Endothelial cell of umbilical vein (primary cell): ENCODE data around the gene CRTC2. TPM values are rescaled to one million over a fixed set of nuclear protein-coding genes. Genes with fewer than 3 reads are reported as not detected.

Experiments
- BruUV-seq: library from RNA; stranded (reverse); fragments of 400-500 nt; replicated peaks from 2 replicates; lab custom pipeline; 2021; lab: Mats Ljungman, UMichigan
- CTCF ChIA-PET: fragments of 300-600, 350-600 bp; sonication (Branson Sonifier 250); formaldehyde crosslinking; loops from one replicate; lab custom pipeline; 2021; ENCODE audit warnings: antibody characterized with exemption, inconsistent platforms; lab: Charles Lee
- POLR2A ChIA-PET: fragments of 300-600, 350-600 bp; sonication (Branson Sonifier 250); formaldehyde crosslinking; loops from one replicate; lab custom pipeline; 2021; ENCODE audit warnings: antibody characterized with exemption, inconsistent platforms; lab: Charles Lee
- DNase-seq: peaks from one replicate; pipeline ENCODE4 v3.0.0-alpha.2; 2011; ENCODE audit warnings: low read depth, low spot score
- FAIRE-seq: peaks from 2 replicates; lab custom pipeline; 2011; peaks lifted over from hg19 to GRCh38; lab: Jason Lieb, UNC
- H2AFZ ChIP-seq: 2 replicates; pipeline ENCODE4 v1.6.0; 2012; ENCODE audit warnings: low read depth, low read length, control low read depth, inconsistent platforms
- H3K27ac ChIP-seq: 2 replicates; pipeline ENCODE4 v1.5.1; 2011; ENCODE audit warnings: low read depth, mild to moderate bottlenecking, control low read depth, low read length, moderate library complexity; ENCODE audit not compliant: insufficient read depth
- H3K27me3 ChIP-seq, 2 experiments: 2 replicates each; pipeline versions ENCODE4 v1.6.0 to v1.6.1; 2011; ENCODE audit warnings: low read length in 2 of 2, mixed read lengths in 1 of 2; ENCODE audit not compliant: control insufficient read depth in 2 of 2, insufficient read depth in 2 of 2
- H3K36me3 ChIP-seq, 2 experiments: 2 replicates in 1 of 2; 3 replicates in 1 of 2; pipeline ENCODE4 v1.5.1; 2011; ENCODE audit warnings: low read length in 2 of 2, mild to moderate bottlenecking in 1 of 2, moderate library complexity in 1 of 2; ENCODE audit not compliant: control insufficient read depth in 2 of 2, insufficient read depth in 2 of 2; ENCODE audit errors: extremely low read depth in 1 of 2
- H3K4me1 ChIP-seq: 3 replicates; pipeline ENCODE4 v1.5.1; 2011; ENCODE audit warnings: mild to moderate bottlenecking, low read length; ENCODE audit not compliant: control insufficient read depth, insufficient read depth; ENCODE audit errors: extremely low read depth
- H3K4me2 ChIP-seq: 2 replicates; pipeline ENCODE4 v1.6.1; 2011; ENCODE audit warnings: low read length, control low read depth, mixed read lengths; ENCODE audit not compliant: insufficient read depth
- H3K4me3 ChIP-seq, 3 experiments: fragments of 200-600 bp in 1 of 3; sonication (generic), shearing (Covaris generic) in 1 of 3; replicated peaks in 1 of 3; 2 replicates each; pipeline ENCODE4 v1.5.1; 2011 to 2016; ENCODE audit warnings: control low read depth in 3 of 3, low read length in 3 of 3, mild to moderate bottlenecking in 2 of 3, inconsistent platforms in 1 of 3, low read depth in 1 of 3, moderate library complexity in 1 of 3; ENCODE audit not compliant: insufficient read depth in 1 of 3
- H3K79me2 ChIP-seq: 2 replicates; pipeline ENCODE4 v1.6.0; 2012; ENCODE audit warnings: low read length, inconsistent platforms; ENCODE audit not compliant: control insufficient read depth, insufficient read depth
- H3K9ac ChIP-seq: replicated peaks from 2 replicates; pipeline ENCODE3; 2011; ENCODE audit warnings: low read length, control low read depth; ENCODE audit not compliant: insufficient read depth; ENCODE audit errors: extremely low read depth
- H3K9me1 ChIP-seq: replicated peaks from 3 replicates; pipeline ENCODE4 v1.6.0; 2011; ENCODE audit warnings: mild to moderate bottlenecking, low read length; ENCODE audit not compliant: control insufficient read depth, insufficient read depth; ENCODE audit errors: extremely low read depth
- H3K9me3 ChIP-seq: replicated peaks from 2 replicates; pipeline ENCODE4 v1.5.1; 2012; ENCODE audit warnings: low read length, inconsistent platforms; ENCODE audit not compliant: control insufficient read depth, insufficient read depth
- H4K20me1 ChIP-seq: replicated peaks from 2 replicates; pipeline ENCODE3; 2011; ENCODE audit warnings: mild to moderate bottlenecking, low read length; ENCODE audit not compliant: control insufficient read depth, insufficient read depth; ENCODE audit errors: extremely low read depth
- EZH2 ChIP-seq: IDR thresholded peaks from 2 replicates; pipeline ENCODE4 v1.6.1; 2012; ENCODE audit warnings: borderline replicate concordance, low read depth, mild to moderate bottlenecking, moderate library complexity, low read length, inconsistent platforms; ENCODE audit not compliant: severe bottlenecking
- FOS ChIP-seq: IDR thresholded peaks from 2 replicates; pipeline ENCODE4 v1.6.1; 2011; ENCODE audit warnings: mild to moderate bottlenecking, low read length, moderate library complexity, borderline replicate concordance; ENCODE audit not compliant: insufficient read depth
- GATA2 ChIP-seq: IDR thresholded peaks from 2 replicates; pipeline ENCODE4 v1.7.0; 2011; ENCODE audit warnings: low read depth, mild to moderate bottlenecking, moderate library complexity, mixed read lengths, low read length; ENCODE audit not compliant: insufficient read length, insufficient read depth
- JUN ChIP-seq: IDR thresholded peaks from 2 replicates; pipeline ENCODE4 v1.6.1; 2011; ENCODE audit warnings: borderline replicate concordance, low read depth; ENCODE audit not compliant: insufficient read length, insufficient read depth
- MYC ChIP-seq: IDR thresholded peaks from one replicate; pipeline ENCODE4 v1.6.1; 2011; ENCODE audit warnings: mild to moderate bottlenecking, low read depth, low read length
- POLR2A ChIP-seq: IDR thresholded peaks from 2 replicates; pipeline ENCODE4 v1.6.1; 2012; ENCODE audit warnings: low read depth, mild to moderate bottlenecking, control low read depth, low read length
- POLR2AphosphoS5 ChIP-seq: IDR thresholded peaks from 2 replicates; pipeline ENCODE4 v1.6.1; 2012; ENCODE audit warnings: low read depth, mild to moderate bottlenecking, control low read depth, low read length, moderate library complexity; ENCODE audit not compliant: insufficient read depth
- dilution Hi-C: fragments of 300-500 bp; cut with MboI; formaldehyde crosslinking; loops from one replicate; pipeline ENCODE4 v1.15.0; 2019; ENCODE audit warnings: low sequenced_read_pairs; ENCODE audit not compliant: extremely low pct_ligation_motif_present
- intact Hi-C: fragments of 100-400 bp; cut with micrococcal nuclease; formaldehyde crosslinking; loops from one replicate; pipeline ENCODE4 v1.10.0; 2022
- polyA plus RNA-seq, 4 experiments: library from polyadenylated mRNA; depleted of rRNA in 3 of 4; stranded (reverse) in 3 of 4; unstranded in 1 of 4; fragments of >200 nt; gene quantifications; 2 replicates each; pipeline versions ENCODE4 v1.2.1 to v1.2.3, GENCODE V29; 2011 to 2012; ENCODE audit warnings: missing spikeins in 1 of 4
- total RNA-seq: library from RNA; stranded (reverse); gene quantifications from 2 replicates; pipeline ENCODE4 v1.2.3, GENCODE V29; 2021
- TF ChIP-seq, protein P1 (sequence below), 2 donors: IDR thresholded peaks; 1 replicate in 1 of 2; 2 replicates in 1 of 2; pipeline ENCODE4 v1.5.1; 2011; ENCODE audit warnings: low read length in 2 of 2, mild to moderate bottlenecking in 2 of 2, moderate library complexity in 2 of 2, control low read depth in 1 of 2, inconsistent platforms in 1 of 2, low read depth in 1 of 2; ENCODE audit not compliant: insufficient read depth in 1 of 2; ENCODE audit errors: extremely low read depth in 1 of 2
- TF ChIP-seq, protein P2 (sequence below): IDR thresholded peaks from 2 replicates; pipeline ENCODE4 v1.6.1; 2011; ENCODE audit not compliant: insufficient read depth, insufficient read length

The CRTC2 gene
- total and polyA plus RNA-seq, 2 donors (not counting 3 experiments of a cell fraction or from before 2014, with no cell fraction given) = 40.2 to 42.2 TPM

DNA sequence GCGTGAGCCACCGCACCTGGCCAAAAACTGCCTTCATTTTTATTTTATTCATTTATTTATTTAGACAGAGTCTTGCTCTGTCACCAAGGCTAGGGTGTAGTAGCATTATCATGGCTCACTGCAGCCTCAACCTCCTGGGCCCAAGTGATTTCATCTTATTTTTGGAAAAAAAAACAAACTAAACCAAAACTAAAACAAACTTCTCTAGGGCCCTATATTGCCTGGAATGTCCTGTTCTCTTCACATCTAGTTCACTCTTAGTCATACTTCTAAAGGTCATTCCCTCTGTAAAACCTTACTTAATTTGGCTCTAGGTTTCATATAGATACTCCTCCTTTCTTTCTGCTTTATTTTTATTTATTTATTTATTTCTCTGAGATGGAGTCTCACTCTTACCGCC, 47.7 kb upstream of the CRTC2 start:
- dilution Hi-C loops (no loop called here), intact Hi-C loops (no loop called here)
- Histone ChIP-seq H3K9me3 (no peaks in the 10 kb centered on the region), H3K4me2 (no peak overlapping the region), H3K79me2 (no peaks in the 10 kb centered on the region), H3K36me3 (no peaks in the 10 kb centered on the region), H3K27ac (no peak overlapping the region), H3K9ac (no peak overlapping the region), H3K4me3 (no peak overlapping the region), H3K9me1 (no peaks in the 10 kb centered on the region), H2AFZ (no peak overlapping the region), H3K27me3 (no peaks in the 10 kb centered on the region), H4K20me1 (no peaks in the 10 kb centered on the region), H3K4me1 (no peaks in the 10 kb centered on the region)
- CTCF ChIA-PET = no interaction called here
- BruUV-seq = no TSS peak
- no peak for FAIRE-seq
- POLR2A ChIA-PET = no interaction called here
- no peak for TF ChIP-seq EZH2
- TF ChIP-seq, protein P1, sequence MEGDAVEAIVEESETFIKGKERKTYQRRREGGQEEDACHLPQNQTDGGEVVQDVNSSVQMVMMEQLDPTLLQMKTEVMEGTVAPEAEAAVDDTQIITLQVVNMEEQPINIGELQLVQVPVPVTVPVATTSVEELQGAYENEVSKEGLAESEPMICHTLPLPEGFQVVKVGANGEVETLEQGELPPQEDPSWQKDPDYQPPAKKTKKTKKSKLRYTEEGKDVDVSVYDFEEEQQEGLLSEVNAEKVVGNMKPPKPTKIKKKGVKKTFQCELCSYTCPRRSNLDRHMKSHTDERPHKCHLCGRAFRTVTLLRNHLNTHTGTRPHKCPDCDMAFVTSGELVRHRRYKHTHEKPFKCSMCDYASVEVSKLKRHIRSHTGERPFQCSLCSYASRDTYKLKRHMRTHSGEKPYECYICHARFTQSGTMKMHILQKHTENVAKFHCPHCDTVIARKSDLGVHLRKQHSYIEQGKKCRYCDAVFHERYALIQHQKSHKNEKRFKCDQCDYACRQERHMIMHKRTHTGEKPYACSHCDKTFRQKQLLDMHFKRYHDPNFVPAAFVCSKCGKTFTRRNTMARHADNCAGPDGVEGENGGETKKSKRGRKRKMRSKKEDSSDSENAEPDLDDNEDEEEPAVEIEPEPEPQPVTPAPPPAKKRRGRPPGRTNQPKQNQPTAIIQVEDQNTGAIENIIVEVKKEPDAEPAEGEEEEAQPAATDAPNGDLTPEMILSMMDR (IDR thresholded peaks at IDR 0.05; ENCODE audit: extremely low read depth in 1 of 2, insufficient read depth in 1 of 2, low read depth in 1 of 2, low read length in 2 of 2) = no peak
- no peak for TF ChIP-seq MYC
- TF ChIP-seq POLR2AphosphoS5 = no peak
- TF ChIP-seq GATA2 = no peak
- TF ChIP-seq, protein P2, sequence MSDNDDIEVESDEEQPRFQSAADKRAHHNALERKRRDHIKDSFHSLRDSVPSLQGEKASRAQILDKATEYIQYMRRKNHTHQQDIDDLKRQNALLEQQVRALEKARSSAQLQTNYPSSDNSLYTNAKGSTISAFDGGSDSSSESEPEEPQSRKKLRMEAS = no peak
- no peak for TF ChIP-seq JUN
- TF ChIP-seq POLR2A = no peak
- no peak for TF ChIP-seq FOS
- DNase-seq = no peak
